Skeletal muscle satellite cell (primary cell): ENCODE results near the gene RABL2A.
"Not testable (repeated sequence)": the region's sequence is repeated elsewhere in the genome, so short reads cannot be mapped to it uniquely, and the experiment has no call there.

Experiments
- H3K27me3 ChIP-seq: 2 replicates; pipeline ENCODE4 v1.7.0; 2013; ENCODE audit warnings: low read length; ENCODE audit not compliant: control insufficient read depth, insufficient read depth
- H3K36me3 ChIP-seq: 2 replicates; pipeline ENCODE4 v1.7.0; 2013; ENCODE audit warnings: mild to moderate bottlenecking, control low read depth, low read length; ENCODE audit not compliant: insufficient read depth
- H3K4me1 ChIP-seq: 2 replicates; pipeline ENCODE4 v1.7.0; 2013; ENCODE audit warnings: low read length; ENCODE audit not compliant: control insufficient read depth, insufficient read depth
- H3K4me2 ChIP-seq: 2 replicates; pipeline ENCODE4 v1.7.0; 2013; ENCODE audit warnings: mild to moderate bottlenecking, low read length
- H3K4me3 ChIP-seq: 2 replicates; pipeline ENCODE4 v1.7.0; 2013; ENCODE audit warnings: low read length
- H3K9ac ChIP-seq: 2 replicates; pipeline ENCODE4 v1.7.0; 2013; ENCODE audit warnings: mild to moderate bottlenecking, low read depth, low read length, moderate library complexity
- H3K9me3 ChIP-seq: replicated peaks from 2 replicates; pipeline ENCODE4 v1.7.0; 2013; ENCODE audit warnings: mild to moderate bottlenecking, control low read depth, low read length

The RABL2A gene

GRCh38 chr2:113597572-113597971 lies 29.5 kb upstream of the RABL2A start:
- H3K36me3 ChIP-seq, H3K4me3 ChIP-seq, H3K9me3 ChIP-seq, H3K4me1 ChIP-seq, H3K27me3 ChIP-seq, H3K9ac ChIP-seq, H3K4me2 ChIP-seq: not testable (repeated sequence)

GRCh38 chr2:113598180-113598579 lies 28.9 kb upstream of the RABL2A start:
- H3K9ac ChIP-seq, H3K27me3 ChIP-seq, H3K9me3 ChIP-seq, H3K4me3 ChIP-seq, H3K4me2 ChIP-seq, H3K4me1 ChIP-seq, H3K36me3 ChIP-seq: not testable (repeated sequence)

DNA sequence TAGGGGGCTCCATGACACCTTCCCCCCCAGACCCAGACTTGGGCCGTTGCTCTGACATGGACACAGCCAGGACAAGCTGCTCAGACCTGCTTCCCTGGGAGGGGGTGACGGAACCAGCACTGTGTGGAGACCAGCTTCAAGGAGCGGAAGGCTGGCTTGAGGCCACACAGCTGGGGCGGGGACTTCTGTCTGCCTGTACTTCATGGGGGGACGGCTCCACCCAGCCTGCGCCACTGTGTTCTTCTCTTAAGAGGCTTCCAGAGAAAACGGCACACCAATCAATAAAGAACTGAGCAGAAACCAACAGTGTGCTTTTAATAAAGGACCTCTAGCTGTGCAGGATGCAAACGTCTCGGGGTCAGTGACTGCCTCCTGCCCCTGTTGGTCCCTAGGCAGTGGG lies 28.3 kb upstream of the RABL2A start:
- not testable (repeated sequence) for H3K4me3 ChIP-seq, H3K4me2 ChIP-seq, H3K9me3 ChIP-seq, H3K9ac ChIP-seq, H3K36me3 ChIP-seq, H3K4me1 ChIP-seq, H3K27me3 ChIP-seq

DNA sequence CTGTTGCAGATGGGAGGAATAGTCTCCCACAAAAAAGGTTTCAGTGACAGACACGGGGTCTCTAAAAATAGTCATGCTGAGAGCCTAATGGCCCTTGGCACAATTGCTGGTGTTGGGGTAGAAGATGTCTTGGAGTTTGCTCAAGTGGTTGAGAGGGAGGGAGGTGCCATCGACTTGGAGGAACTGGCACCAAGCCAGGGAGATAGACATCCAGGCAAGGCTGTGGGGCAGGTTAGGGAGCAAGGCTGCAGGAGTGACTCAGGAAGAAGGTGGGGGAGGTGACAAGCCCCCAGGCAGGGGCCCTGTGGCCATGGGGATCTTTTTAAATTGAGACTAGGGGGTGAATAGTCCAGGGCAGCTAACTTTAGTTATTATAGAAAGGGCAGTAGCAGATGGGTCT lies 27.9 kb upstream of the RABL2A start:
- not testable (repeated sequence) for H3K9ac ChIP-seq, H3K4me1 ChIP-seq, H3K36me3 ChIP-seq, H3K9me3 ChIP-seq, H3K27me3 ChIP-seq, H3K4me3 ChIP-seq, H3K4me2 ChIP-seq

GRCh38 chr2:113602040-113602769 lies 24.9 kb upstream of the RABL2A start:
- H3K9ac ChIP-seq, H3K9me3 ChIP-seq, H3K4me1 ChIP-seq, H3K27me3 ChIP-seq, H3K4me3 ChIP-seq, H3K36me3 ChIP-seq, H3K4me2 ChIP-seq: not testable (repeated sequence)

GRCh38 chr2:113602869-113603466 lies 24.1 kb upstream of the RABL2A start:
- no peaks in the 10 kb centered on the region for H3K4me1 ChIP-seq
- no peaks in the 10 kb centered on the region for H3K27me3 ChIP-seq
- peak overlapping the region; percentile 77 for H3K9ac ChIP-seq
- H3K4me3 ChIP-seq = peak overlapping the region; percentile 82
- H3K9me3 ChIP-seq = no peaks in the 10 kb centered on the region
- H3K36me3 ChIP-seq = no peaks in the 10 kb centered on the region
- H3K4me2 ChIP-seq = peak overlapping the region; percentile 88

DNA sequence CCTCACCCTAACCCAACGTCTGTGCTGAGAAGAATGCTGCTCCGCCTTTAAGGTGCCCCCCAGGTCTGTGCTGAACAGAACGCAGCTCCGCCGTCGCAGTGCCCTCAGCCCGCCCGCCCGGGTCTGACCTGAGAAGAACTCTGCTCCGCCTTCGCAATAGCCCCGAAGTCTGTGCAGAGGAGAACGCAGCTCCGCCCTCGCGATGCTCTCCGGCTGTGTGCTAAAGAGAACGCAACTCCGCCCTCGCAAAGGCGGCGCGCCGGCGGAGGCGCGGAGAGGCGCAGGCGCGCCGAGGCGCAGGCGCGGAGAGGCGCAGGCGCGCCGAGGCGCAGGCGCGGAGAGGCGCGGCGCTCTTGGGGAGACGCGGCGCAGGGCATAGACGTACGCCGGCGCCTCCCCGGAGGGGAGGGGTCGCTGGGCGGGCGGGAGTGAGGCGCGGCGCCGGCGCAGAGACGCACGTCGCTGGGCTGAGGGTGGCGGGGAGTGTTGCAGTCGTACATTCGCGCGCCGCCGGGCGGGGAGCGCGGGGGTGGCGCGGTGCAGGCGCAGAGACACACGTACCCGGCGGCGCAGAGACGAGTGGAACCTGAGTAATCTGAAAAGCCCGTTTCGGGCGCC lies 23.5 kb upstream of the RABL2A start:
- not testable (repeated sequence) for H3K36me3 ChIP-seq, H3K27me3 ChIP-seq, H3K4me1 ChIP-seq, H3K9me3 ChIP-seq
- Histone ChIP-seq H3K4me2 (peak overlapping the region; percentile 88), H3K9ac (peak overlapping the region; percentile 77), H3K4me3 (peak overlapping the region; percentile 82)

- not testable (repeated sequence) for H3K27me3 ChIP-seq, H3K9me3 ChIP-seq, H3K4me1 ChIP-seq, H3K36me3 ChIP-seq
- Histone ChIP-seq H3K9ac (peak overlapping the region; percentile 71), H3K4me2 (peak overlapping the region; percentile 74), H3K4me3 (peak overlapping the region; percentile 72)
Measured at GRCh38 chr2:113604085-113604477, 23.0 kb upstream of the RABL2A start.

DNA sequence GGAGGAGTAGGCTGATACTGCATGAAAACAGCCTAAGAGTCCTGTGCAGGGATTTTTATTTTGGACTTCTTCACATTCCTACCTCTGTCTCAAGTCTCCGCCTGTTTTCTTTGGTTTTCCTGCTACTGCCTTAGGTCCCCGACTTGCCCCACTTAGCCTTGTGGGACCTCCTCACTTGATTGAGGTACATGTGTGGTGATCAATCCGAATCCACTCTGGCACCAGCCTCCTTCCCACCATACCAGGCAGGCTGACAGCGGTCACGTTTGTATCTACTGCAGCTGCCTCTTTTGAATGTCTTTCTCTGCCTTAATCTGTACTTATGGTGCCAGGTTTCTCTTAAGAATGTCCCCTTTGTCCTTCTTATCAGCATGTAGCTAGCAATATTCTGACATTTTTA lies 22.4 kb upstream of the RABL2A start:
- Histone ChIP-seq H3K4me2 (peak overlapping the region; percentile 28), H3K9ac (peak overlapping the region; percentile 47)
- H3K36me3 ChIP-seq, H3K27me3 ChIP-seq, H3K9me3 ChIP-seq, H3K4me1 ChIP-seq, H3K4me3 ChIP-seq: not testable (repeated sequence)

GRCh38 chr2:113606036-113606435 lies 21.0 kb upstream of the RABL2A start:
- H3K4me2 ChIP-seq, H3K9ac ChIP-seq, H3K4me3 ChIP-seq, H3K27me3 ChIP-seq, H3K9me3 ChIP-seq, H3K36me3 ChIP-seq, H3K4me1 ChIP-seq: not testable (repeated sequence)

- H3K27me3 ChIP-seq, H3K4me1 ChIP-seq, H3K9ac ChIP-seq, H3K4me2 ChIP-seq, H3K4me3 ChIP-seq, H3K9me3 ChIP-seq, H3K36me3 ChIP-seq: not testable (repeated sequence)
Measured at GRCh38 chr2:113609822-113610221, 17.2 kb upstream of the RABL2A start.

- not testable (repeated sequence) for H3K27me3 ChIP-seq, H3K9me3 ChIP-seq, H3K4me3 ChIP-seq, H3K4me2 ChIP-seq, H3K4me1 ChIP-seq, H3K9ac ChIP-seq, H3K36me3 ChIP-seq
Measured at GRCh38 chr2:113621002-113621401, 6.1 kb upstream of the RABL2A start.
